Endothelial cell of umbilical vein (primary cell): Measurements from ENCODE around the gene IGSF3. TPM values are rescaled to one million over a fixed set of nuclear protein-coding genes. Genes with fewer than 3 reads are reported as not detected.

Experiments used
- BruUV-seq: library from RNA; stranded (reverse); fragments of 400-500 nt; replicated peaks from 2 replicates; lab custom pipeline; 2021; lab: Mats Ljungman, UMichigan
- CTCF ChIA-PET: fragments of 300-600, 350-600 bp; sonication (Branson Sonifier 250); formaldehyde crosslinking; loops from one replicate; lab custom pipeline; 2021; ENCODE audit warnings: antibody characterized with exemption, inconsistent platforms; lab: Charles Lee
- POLR2A ChIA-PET: fragments of 300-600, 350-600 bp; sonication (Branson Sonifier 250); formaldehyde crosslinking; loops from one replicate; lab custom pipeline; 2021; ENCODE audit warnings: antibody characterized with exemption, inconsistent platforms; lab: Charles Lee
- DNase-seq: peaks from one replicate; pipeline ENCODE4 v3.0.0-alpha.2; 2011; ENCODE audit warnings: low read depth, low spot score
- FAIRE-seq: peaks from 2 replicates; lab custom pipeline; 2011; peaks lifted over from hg19 to GRCh38; lab: Jason Lieb, UNC
- H2AFZ ChIP-seq: 2 replicates; pipeline ENCODE4 v1.6.0; 2012; ENCODE audit warnings: low read depth, low read length, control low read depth, inconsistent platforms
- H3K27ac ChIP-seq: 2 replicates; pipeline ENCODE4 v1.5.1; 2011; ENCODE audit warnings: low read depth, mild to moderate bottlenecking, control low read depth, low read length, moderate library complexity; ENCODE audit not compliant: insufficient read depth
- H3K27me3 ChIP-seq, 2 experiments: 2 replicates each; pipeline versions ENCODE4 v1.6.0 to v1.6.1; 2011; ENCODE audit warnings: low read length in 2 of 2, mixed read lengths in 1 of 2; ENCODE audit not compliant: control insufficient read depth in 2 of 2, insufficient read depth in 2 of 2
- H3K36me3 ChIP-seq, 2 experiments: 2 replicates in 1 of 2; 3 replicates in 1 of 2; pipeline ENCODE4 v1.5.1; 2011; ENCODE audit warnings: low read length in 2 of 2, mild to moderate bottlenecking in 1 of 2, moderate library complexity in 1 of 2; ENCODE audit not compliant: control insufficient read depth in 2 of 2, insufficient read depth in 2 of 2; ENCODE audit errors: extremely low read depth in 1 of 2
- H3K4me1 ChIP-seq: 3 replicates; pipeline ENCODE4 v1.5.1; 2011; ENCODE audit warnings: mild to moderate bottlenecking, low read length; ENCODE audit not compliant: control insufficient read depth, insufficient read depth; ENCODE audit errors: extremely low read depth
- H3K4me2 ChIP-seq: 2 replicates; pipeline ENCODE4 v1.6.1; 2011; ENCODE audit warnings: low read length, control low read depth, mixed read lengths; ENCODE audit not compliant: insufficient read depth
- H3K4me3 ChIP-seq, 3 experiments: fragments of 200-600 bp in 1 of 3; sonication (generic), shearing (Covaris generic) in 1 of 3; replicated peaks in 1 of 3; 2 replicates each; pipeline ENCODE4 v1.5.1; 2011 to 2016; ENCODE audit warnings: control low read depth in 3 of 3, low read length in 3 of 3, mild to moderate bottlenecking in 2 of 3, inconsistent platforms in 1 of 3, low read depth in 1 of 3, moderate library complexity in 1 of 3; ENCODE audit not compliant: insufficient read depth in 1 of 3
- H3K79me2 ChIP-seq: 2 replicates; pipeline ENCODE4 v1.6.0; 2012; ENCODE audit warnings: low read length, inconsistent platforms; ENCODE audit not compliant: control insufficient read depth, insufficient read depth
- H3K9ac ChIP-seq: replicated peaks from 2 replicates; pipeline ENCODE3; 2011; ENCODE audit warnings: low read length, control low read depth; ENCODE audit not compliant: insufficient read depth; ENCODE audit errors: extremely low read depth
- H3K9me1 ChIP-seq: replicated peaks from 3 replicates; pipeline ENCODE4 v1.6.0; 2011; ENCODE audit warnings: mild to moderate bottlenecking, low read length; ENCODE audit not compliant: control insufficient read depth, insufficient read depth; ENCODE audit errors: extremely low read depth
- H3K9me3 ChIP-seq: replicated peaks from 2 replicates; pipeline ENCODE4 v1.5.1; 2012; ENCODE audit warnings: low read length, inconsistent platforms; ENCODE audit not compliant: control insufficient read depth, insufficient read depth
- H4K20me1 ChIP-seq: replicated peaks from 2 replicates; pipeline ENCODE3; 2011; ENCODE audit warnings: mild to moderate bottlenecking, low read length; ENCODE audit not compliant: control insufficient read depth, insufficient read depth; ENCODE audit errors: extremely low read depth
- EZH2 ChIP-seq: IDR thresholded peaks from 2 replicates; pipeline ENCODE4 v1.6.1; 2012; ENCODE audit warnings: borderline replicate concordance, low read depth, mild to moderate bottlenecking, moderate library complexity, low read length, inconsistent platforms; ENCODE audit not compliant: severe bottlenecking
- FOS ChIP-seq: IDR thresholded peaks from 2 replicates; pipeline ENCODE4 v1.6.1; 2011; ENCODE audit warnings: mild to moderate bottlenecking, low read length, moderate library complexity, borderline replicate concordance; ENCODE audit not compliant: insufficient read depth
- GATA2 ChIP-seq: IDR thresholded peaks from 2 replicates; pipeline ENCODE4 v1.7.0; 2011; ENCODE audit warnings: low read depth, mild to moderate bottlenecking, moderate library complexity, mixed read lengths, low read length; ENCODE audit not compliant: insufficient read length, insufficient read depth
- JUN ChIP-seq: IDR thresholded peaks from 2 replicates; pipeline ENCODE4 v1.6.1; 2011; ENCODE audit warnings: borderline replicate concordance, low read depth; ENCODE audit not compliant: insufficient read length, insufficient read depth
- MYC ChIP-seq: IDR thresholded peaks from one replicate; pipeline ENCODE4 v1.6.1; 2011; ENCODE audit warnings: mild to moderate bottlenecking, low read depth, low read length
- POLR2A ChIP-seq: IDR thresholded peaks from 2 replicates; pipeline ENCODE4 v1.6.1; 2012; ENCODE audit warnings: low read depth, mild to moderate bottlenecking, control low read depth, low read length
- POLR2AphosphoS5 ChIP-seq: IDR thresholded peaks from 2 replicates; pipeline ENCODE4 v1.6.1; 2012; ENCODE audit warnings: low read depth, mild to moderate bottlenecking, control low read depth, low read length, moderate library complexity; ENCODE audit not compliant: insufficient read depth
- dilution Hi-C: fragments of 300-500 bp; cut with MboI; formaldehyde crosslinking; loops from one replicate; pipeline ENCODE4 v1.15.0; 2019; ENCODE audit warnings: low sequenced_read_pairs; ENCODE audit not compliant: extremely low pct_ligation_motif_present
- intact Hi-C: fragments of 100-400 bp; cut with micrococcal nuclease; formaldehyde crosslinking; loops from one replicate; pipeline ENCODE4 v1.10.0; 2022
- polyA plus RNA-seq, 4 experiments: library from polyadenylated mRNA; depleted of rRNA in 3 of 4; stranded (reverse) in 3 of 4; unstranded in 1 of 4; fragments of >200 nt; gene quantifications; 2 replicates each; pipeline versions ENCODE4 v1.2.1 to v1.2.3, GENCODE V29; 2011 to 2012; ENCODE audit warnings: missing spikeins in 1 of 4
- total RNA-seq: library from RNA; stranded (reverse); gene quantifications from 2 replicates; pipeline ENCODE4 v1.2.3, GENCODE V29; 2021
- TF ChIP-seq, protein P1 (sequence below), 2 donors: IDR thresholded peaks; 1 replicate in 1 of 2; 2 replicates in 1 of 2; pipeline ENCODE4 v1.5.1; 2011; ENCODE audit warnings: low read length in 2 of 2, mild to moderate bottlenecking in 2 of 2, moderate library complexity in 2 of 2, control low read depth in 1 of 2, inconsistent platforms in 1 of 2, low read depth in 1 of 2; ENCODE audit not compliant: insufficient read depth in 1 of 2; ENCODE audit errors: extremely low read depth in 1 of 2
- TF ChIP-seq, protein P2 (sequence below): IDR thresholded peaks from 2 replicates; pipeline ENCODE4 v1.6.1; 2011; ENCODE audit not compliant: insufficient read depth, insufficient read length

The IGSF3 gene
- total and polyA plus RNA-seq, 2 donors (not counting 3 experiments of a cell fraction or from before 2014, with no cell fraction given): 0.63 to 2.2 TPM

DNA sequence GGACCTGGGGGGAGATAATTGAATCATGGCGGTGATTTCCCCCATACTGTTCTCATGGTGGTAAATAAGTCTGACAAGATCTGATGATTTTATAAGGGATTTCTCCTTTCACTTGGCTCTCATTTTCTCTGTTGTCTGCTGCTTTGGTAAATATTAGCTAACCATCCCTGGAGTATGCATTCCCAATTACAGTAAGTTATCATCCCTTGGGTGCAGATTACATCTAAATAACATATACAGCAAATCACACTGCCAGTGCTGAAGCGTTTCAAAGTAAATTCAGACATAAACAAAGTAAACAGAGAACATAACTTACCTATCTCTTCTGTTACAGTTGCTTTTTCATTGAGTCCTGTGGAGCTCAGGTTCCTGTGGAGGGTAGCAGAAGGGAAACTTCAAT lies 38.6 kb upstream of the IGSF3 start:
- BruUV-seq: no TSS peak
- intact Hi-C loops: no loop called here
- no peak overlapping the region for H3K4me3 ChIP-seq
- H3K79me2 ChIP-seq: no peaks in the 10 kb centered on the region
- TF ChIP-seq, protein P1, sequence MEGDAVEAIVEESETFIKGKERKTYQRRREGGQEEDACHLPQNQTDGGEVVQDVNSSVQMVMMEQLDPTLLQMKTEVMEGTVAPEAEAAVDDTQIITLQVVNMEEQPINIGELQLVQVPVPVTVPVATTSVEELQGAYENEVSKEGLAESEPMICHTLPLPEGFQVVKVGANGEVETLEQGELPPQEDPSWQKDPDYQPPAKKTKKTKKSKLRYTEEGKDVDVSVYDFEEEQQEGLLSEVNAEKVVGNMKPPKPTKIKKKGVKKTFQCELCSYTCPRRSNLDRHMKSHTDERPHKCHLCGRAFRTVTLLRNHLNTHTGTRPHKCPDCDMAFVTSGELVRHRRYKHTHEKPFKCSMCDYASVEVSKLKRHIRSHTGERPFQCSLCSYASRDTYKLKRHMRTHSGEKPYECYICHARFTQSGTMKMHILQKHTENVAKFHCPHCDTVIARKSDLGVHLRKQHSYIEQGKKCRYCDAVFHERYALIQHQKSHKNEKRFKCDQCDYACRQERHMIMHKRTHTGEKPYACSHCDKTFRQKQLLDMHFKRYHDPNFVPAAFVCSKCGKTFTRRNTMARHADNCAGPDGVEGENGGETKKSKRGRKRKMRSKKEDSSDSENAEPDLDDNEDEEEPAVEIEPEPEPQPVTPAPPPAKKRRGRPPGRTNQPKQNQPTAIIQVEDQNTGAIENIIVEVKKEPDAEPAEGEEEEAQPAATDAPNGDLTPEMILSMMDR (IDR thresholded peaks at IDR 0.05; ENCODE audit: extremely low read depth in 1 of 2, insufficient read depth in 1 of 2, low read depth in 1 of 2, low read length in 2 of 2): no peak
- TF ChIP-seq FOS (no peak), POLR2AphosphoS5 (no peak), GATA2 (no peak), EZH2 (no peak), POLR2A (no peak), JUN (no peak), MYC (no peak)
- TF ChIP-seq, protein P2, sequence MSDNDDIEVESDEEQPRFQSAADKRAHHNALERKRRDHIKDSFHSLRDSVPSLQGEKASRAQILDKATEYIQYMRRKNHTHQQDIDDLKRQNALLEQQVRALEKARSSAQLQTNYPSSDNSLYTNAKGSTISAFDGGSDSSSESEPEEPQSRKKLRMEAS: no peak
- no peaks in the 10 kb centered on the region for H3K36me3 ChIP-seq
- H2AFZ ChIP-seq: no peak overlapping the region
- H3K9me3 ChIP-seq: no peaks in the 10 kb centered on the region
- DNase-seq (no peak), FAIRE-seq (no peak)
- no peaks in the 10 kb centered on the region for H3K4me1 ChIP-seq
- H3K9ac ChIP-seq: no peak overlapping the region
- H3K4me2 ChIP-seq: no peak overlapping the region
- ChIA-PET POLR2A (no interaction called here), CTCF (no interaction called here)
- no peak overlapping the region for H3K27ac ChIP-seq
- H3K27me3 ChIP-seq: no peaks in the 10 kb centered on the region
- dilution Hi-C loops: no loop called here
- H4K20me1 ChIP-seq: no peaks in the 10 kb centered on the region
- H3K9me1 ChIP-seq: no peaks in the 10 kb centered on the region
